Sigmoid colon (tissue), 4 donors: Measurements from ENCODE around the gene UBL4B.

Experiments used
- EP300 ChIP-seq, 4 donors: sonication (generic); formaldehyde crosslinking; IDR thresholded peaks; one replicate each; pipeline ENCODE4 v1.6.1; 2017; ENCODE audit warnings: antibody characterized with exemption in 4 of 4
- POLR2A ChIP-seq, 2 donors: fragments of 450-650 bp; IDR thresholded peaks; one replicate each; pipeline ENCODE4 v1.6.1; 2016; ENCODE audit warnings: antibody characterized with exemption in 2 of 2, mild to moderate bottlenecking in 2 of 2, moderate library complexity in 2 of 2
- POLR2AphosphoS5 ChIP-seq, 4 donors: sonication (generic); formaldehyde crosslinking; IDR thresholded peaks; one replicate each; pipeline ENCODE4 v1.6.1; 2017; ENCODE audit warnings: antibody characterized with exemption in 4 of 4
- TF ChIP-seq, protein P1 (sequence below), 4 experiments: fragments of 450-650 bp in 3 of 4; fragments of 200-600 bp in 1 of 4; IDR thresholded peaks; one replicate each; pipeline ENCODE4 v1.5.1; 2016 to 2019; ENCODE audit warnings: antibody characterized with exemption in 4 of 4, mild to moderate bottlenecking in 3 of 4, moderate library complexity in 2 of 4

DNA sequence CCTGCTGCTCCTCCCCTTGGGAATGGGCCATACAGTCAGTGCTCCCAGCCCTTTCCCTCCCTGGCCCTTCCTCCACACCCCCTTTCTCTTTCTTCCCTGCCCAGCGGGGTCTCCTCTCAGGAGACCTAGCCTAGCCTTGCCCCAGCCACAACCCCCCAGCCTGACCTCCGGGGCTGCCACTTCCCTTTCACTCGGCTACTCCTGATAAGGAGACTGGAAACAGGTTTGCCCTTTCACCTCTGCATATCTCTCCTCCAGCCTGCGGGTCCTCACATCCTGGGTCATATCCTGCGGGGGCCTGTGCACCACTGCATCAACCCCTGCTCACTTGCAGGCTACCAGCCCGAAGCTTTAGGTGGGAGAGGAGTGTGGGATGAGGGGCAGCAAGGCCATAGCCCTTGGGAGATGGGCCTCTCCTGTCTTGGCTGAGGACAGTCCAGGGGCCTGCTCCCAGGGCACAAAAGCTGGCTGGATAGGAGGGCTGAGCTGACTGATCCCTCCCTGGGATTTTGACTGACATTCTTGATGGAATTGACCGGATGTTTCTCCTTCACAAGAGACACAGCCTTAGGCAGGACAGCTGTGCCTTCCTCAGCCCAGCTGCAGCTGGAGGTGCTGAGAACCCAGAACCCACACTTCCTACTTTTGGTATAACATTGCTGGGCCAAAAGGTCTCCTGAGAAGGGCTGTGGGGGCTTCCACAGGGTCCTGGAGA, 22.5 kb upstream of the UBL4B start:
- TF ChIP-seq POLR2A (IDR thresholded peaks at IDR 0.05) (no peak), POLR2AphosphoS5 (IDR thresholded peaks at IDR 0.05) (no peak), EP300 (IDR thresholded peaks at IDR 0.05) (no peak)
- TF ChIP-seq, protein P1, sequence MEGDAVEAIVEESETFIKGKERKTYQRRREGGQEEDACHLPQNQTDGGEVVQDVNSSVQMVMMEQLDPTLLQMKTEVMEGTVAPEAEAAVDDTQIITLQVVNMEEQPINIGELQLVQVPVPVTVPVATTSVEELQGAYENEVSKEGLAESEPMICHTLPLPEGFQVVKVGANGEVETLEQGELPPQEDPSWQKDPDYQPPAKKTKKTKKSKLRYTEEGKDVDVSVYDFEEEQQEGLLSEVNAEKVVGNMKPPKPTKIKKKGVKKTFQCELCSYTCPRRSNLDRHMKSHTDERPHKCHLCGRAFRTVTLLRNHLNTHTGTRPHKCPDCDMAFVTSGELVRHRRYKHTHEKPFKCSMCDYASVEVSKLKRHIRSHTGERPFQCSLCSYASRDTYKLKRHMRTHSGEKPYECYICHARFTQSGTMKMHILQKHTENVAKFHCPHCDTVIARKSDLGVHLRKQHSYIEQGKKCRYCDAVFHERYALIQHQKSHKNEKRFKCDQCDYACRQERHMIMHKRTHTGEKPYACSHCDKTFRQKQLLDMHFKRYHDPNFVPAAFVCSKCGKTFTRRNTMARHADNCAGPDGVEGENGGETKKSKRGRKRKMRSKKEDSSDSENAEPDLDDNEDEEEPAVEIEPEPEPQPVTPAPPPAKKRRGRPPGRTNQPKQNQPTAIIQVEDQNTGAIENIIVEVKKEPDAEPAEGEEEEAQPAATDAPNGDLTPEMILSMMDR (IDR thresholded peaks at IDR 0.05) = no peak
